Liver (tissue), 3 donors: ENCODE data around the gene BLM.

Experiments used
- CTCF ChIP-seq: fragments of 150-350 bp; IDR thresholded peaks from 2 replicates; pipeline ENCODE4 v1.5.1; 2017; ENCODE audit warnings: improper control_type of control experiment, low read depth, low read length; ENCODE audit not compliant: missing input control
- GABPA ChIP-seq, 2 donors: IDR thresholded peaks in 1 of 2; conservative IDR thresholded peaks in 1 of 2; 2 replicates each; pipeline ENCODE4 v1.6.1; 2016; ENCODE audit warnings: antibody characterized with exemption in 2 of 2, mild to moderate bottlenecking in 1 of 2, moderate library complexity in 1 of 2
- MAX ChIP-seq: IDR thresholded peaks from 2 replicates; pipeline ENCODE4 v1.6.1; 2016; ENCODE audit warnings: antibody characterized with exemption
- RAD21 ChIP-seq, 2 donors: IDR thresholded peaks; 2 replicates each; pipeline ENCODE4 v1.6.1; 2016; ENCODE audit warnings: antibody characterized with exemption in 2 of 2, mild to moderate bottlenecking in 2 of 2
- RXRA ChIP-seq, 2 donors: IDR thresholded peaks; 2 replicates each; pipeline ENCODE4 v1.6.1; 2017 to 2018; ENCODE audit warnings: antibody characterized with exemption in 2 of 2, mild to moderate bottlenecking in 1 of 2
- YY1 ChIP-seq: IDR thresholded peaks from 2 replicates; pipeline ENCODE4 v1.6.1; 2016; ENCODE audit warnings: antibody characterized with exemption, mild to moderate bottlenecking
- TF ChIP-seq, protein P1 (sequence below): IDR thresholded peaks from 2 replicates; pipeline ENCODE4 v1.6.1; 2016; ENCODE audit warnings: antibody characterized with exemption, mild to moderate bottlenecking
- TF ChIP-seq, protein P2 (sequence below): IDR thresholded peaks from 2 replicates; pipeline ENCODE4 v1.6.1; 2016; ENCODE audit warnings: antibody characterized with exemption
- TF ChIP-seq, protein P3 (sequence below): IDR thresholded peaks from 2 replicates; pipeline ENCODE4 v1.6.1; 2016; ENCODE audit warnings: antibody characterized with exemption
- donor health status: healthy.
- donor health status: healthy.

DNA sequence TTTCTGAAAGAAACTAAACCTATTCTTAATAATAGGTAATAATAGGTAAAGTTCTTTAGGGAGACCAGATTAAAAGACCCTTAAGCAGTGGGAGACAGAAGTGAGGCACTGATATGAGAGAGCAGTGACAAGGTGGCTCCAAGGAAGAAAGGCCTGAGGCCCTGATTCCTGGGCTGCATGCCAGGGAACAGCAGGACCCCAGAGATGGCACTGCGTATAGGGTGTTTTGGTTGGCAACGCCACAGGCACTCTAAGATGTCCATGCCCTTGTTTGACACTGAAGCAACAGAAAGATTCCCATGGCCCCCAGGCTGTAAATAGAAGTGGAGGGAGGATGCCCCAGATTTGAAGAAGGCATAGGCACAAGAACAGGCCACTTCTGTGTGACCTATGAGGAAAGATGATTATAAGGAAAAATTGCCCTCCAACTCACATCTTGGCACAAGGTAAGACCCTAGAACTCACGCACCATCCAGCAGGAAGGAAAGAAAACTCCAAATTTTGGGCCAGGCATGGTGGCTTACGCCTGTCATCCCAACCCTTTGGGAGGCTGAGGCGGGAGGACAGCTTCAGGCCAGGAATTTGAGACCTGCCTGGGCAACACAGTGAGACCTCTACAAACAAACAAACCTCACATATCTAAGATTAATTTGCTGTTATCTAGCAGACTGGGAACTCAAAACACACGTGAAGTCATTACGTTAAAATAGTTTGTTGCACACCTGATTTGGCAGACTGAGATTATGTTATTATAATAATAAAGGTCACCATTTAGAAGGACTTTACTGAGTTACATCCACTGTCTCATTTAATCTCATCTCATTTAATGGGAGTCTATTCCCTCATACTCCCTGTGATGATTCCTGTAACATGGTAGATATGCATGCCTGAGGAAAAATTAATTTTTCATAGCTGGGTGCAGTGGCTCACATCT is 10.5 kb upstream of the BLM start:
- TF ChIP-seq CTCF (no peak), MAX (no peak), YY1 (no peak), RXRA (IDR thresholded peaks at IDR 0.05) (no peak), RAD21 (IDR thresholded peaks at IDR 0.05) (no peak), GABPA (IDR thresholded peaks at IDR 0.05 in 1 of 2, conservative IDR thresholded peaks at IDR 0.05 in 1 of 2) (no peak)
- TF ChIP-seq, protein P1, sequence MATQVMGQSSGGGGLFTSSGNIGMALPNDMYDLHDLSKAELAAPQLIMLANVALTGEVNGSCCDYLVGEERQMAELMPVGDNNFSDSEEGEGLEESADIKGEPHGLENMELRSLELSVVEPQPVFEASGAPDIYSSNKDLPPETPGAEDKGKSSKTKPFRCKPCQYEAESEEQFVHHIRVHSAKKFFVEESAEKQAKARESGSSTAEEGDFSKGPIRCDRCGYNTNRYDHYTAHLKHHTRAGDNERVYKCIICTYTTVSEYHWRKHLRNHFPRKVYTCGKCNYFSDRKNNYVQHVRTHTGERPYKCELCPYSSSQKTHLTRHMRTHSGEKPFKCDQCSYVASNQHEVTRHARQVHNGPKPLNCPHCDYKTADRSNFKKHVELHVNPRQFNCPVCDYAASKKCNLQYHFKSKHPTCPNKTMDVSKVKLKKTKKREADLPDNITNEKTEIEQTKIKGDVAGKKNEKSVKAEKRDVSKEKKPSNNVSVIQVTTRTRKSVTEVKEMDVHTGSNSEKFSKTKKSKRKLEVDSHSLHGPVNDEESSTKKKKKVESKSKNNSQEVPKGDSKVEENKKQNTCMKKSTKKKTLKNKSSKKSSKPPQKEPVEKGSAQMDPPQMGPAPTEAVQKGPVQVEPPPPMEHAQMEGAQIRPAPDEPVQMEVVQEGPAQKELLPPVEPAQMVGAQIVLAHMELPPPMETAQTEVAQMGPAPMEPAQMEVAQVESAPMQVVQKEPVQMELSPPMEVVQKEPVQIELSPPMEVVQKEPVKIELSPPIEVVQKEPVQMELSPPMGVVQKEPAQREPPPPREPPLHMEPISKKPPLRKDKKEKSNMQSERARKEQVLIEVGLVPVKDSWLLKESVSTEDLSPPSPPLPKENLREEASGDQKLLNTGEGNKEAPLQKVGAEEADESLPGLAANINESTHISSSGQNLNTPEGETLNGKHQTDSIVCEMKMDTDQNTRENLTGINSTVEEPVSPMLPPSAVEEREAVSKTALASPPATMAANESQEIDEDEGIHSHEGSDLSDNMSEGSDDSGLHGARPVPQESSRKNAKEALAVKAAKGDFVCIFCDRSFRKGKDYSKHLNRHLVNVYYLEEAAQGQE, result no peak
- TF ChIP-seq, protein P2, sequence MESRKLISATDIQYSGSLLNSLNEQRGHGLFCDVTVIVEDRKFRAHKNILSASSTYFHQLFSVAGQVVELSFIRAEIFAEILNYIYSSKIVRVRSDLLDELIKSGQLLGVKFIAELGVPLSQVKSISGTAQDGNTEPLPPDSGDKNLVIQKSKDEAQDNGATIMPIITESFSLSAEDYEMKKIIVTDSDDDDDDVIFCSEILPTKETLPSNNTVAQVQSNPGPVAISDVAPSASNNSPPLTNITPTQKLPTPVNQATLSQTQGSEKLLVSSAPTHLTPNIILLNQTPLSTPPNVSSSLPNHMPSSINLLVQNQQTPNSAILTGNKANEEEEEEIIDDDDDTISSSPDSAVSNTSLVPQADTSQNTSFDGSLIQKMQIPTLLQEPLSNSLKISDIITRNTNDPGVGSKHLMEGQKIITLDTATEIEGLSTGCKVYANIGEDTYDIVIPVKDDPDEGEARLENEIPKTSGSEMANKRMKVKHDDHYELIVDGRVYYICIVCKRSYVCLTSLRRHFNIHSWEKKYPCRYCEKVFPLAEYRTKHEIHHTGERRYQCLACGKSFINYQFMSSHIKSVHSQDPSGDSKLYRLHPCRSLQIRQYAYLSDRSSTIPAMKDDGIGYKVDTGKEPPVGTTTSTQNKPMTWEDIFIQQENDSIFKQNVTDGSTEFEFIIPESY, result no peak
- TF ChIP-seq, protein P3, sequence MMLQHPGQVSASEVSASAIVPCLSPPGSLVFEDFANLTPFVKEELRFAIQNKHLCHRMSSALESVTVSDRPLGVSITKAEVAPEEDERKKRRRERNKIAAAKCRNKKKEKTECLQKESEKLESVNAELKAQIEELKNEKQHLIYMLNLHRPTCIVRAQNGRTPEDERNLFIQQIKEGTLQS, result no peak
